ENCODE data around the gene MUC6.

MUC6 gene

DNA sequence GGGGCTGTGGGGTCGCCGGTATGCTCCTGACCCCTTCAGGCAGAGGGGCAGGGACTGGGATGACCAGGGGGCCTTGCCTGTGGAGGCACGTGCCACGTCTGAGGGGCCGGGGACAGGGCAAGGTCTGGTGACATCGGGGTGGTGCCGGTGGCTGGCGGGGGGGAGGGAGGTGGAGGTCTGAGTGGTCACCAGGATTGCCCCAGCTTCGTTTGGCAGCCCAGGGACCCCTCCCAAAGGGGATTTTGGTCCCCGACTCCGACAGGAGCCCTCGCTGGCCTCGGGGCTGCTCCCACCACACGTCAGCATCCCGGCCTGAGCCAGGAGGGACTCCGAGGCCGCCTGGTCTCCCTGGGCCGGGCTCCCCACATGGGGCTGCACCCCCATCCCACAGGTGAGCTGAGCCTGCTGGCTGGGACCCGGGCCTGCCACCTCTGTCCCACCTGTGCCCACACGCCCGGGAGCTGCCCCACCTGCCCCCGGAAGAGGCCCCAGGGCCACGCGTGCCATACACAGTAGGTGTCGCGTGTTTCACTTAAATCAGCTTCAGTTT lies 1.1 kb upstream of the MUC6 start:
- DNase-seq (ENCODE audit: low read depth): no peak

- DNase-seq (ENCODE audit: low read depth): no peak
These were observed 413 bp upstream of the MUC6 start for GRCh38 chr11:1036931-1037330.

DNA sequence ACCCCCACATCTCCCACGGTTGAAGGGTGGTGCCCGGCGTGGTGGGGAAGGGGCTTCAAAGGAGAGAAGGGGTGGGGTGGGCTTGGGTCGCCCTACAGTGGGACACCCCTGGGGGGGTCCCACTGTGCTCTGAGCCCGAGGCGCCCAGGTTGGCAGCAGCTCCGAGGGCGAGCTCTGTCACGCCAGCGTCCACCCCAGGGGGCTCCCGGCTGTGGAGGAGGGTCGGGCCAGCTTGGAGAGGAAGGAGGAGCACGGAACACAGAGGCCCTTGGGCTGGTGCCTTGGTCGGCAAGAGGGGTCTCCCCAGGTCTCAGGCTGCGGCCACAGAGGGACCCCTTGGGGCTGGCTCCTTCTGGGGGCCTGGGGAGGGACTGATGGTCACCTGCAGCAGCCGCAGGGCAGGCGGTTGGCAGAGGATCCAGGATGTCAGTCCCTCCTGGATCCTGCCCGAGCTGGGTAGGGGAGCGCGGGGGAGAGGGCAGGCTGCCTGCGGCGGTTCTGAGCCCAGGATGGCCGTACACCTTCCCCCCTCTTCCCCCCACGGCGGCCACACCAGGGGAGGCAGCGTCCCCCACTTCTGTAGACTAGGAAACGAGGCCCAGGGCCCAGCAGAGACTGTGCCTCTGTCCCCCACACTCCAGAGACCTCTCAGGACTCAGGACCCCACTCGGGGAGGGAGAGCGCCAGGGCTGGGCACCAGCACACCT lies 788 bp downstream of the MUC6 start:
- DNase-seq (ENCODE audit: low read depth): no peak

DNA sequence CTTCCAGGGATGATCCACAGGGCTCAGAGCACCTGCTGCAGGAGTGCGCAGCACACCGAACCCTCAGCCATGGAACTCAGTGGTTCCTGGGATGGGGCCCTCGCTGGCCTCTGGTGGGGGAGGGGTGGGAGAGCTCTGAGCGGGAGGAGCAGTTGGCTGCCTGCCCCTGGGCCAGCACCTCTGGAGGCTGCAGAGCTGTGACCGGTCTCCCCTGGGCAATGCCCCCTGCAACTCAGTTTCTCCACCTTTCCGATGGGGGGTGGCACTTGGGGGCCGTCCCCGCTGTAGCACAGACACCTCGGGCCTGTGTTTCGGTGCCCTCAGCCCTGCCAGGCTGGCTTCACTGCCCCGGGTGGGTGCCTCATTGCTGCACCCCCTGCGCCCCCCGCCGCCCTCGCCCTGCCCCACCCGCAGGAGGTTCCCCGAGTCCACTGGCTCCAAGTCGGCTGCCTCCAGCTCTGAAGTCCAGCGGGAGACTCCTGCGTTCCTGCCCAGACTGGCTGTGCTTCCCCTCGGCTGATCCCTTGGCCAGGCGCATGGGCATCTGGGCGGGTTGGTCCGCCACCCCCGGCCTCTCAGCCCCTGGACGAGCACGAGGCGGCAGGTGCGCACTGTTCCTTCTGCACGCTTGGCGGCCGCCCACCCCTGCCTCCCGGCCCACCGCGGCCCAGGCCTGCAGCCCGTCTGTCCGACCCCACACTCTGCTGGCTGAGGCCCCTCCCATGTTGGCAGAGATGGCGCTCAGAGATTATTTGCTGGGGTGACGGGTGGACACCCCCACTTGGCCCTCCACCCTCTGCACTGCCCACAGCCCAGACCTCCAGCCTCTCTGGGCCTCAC lies 1.8 kb downstream of the MUC6 start:
- no peak for DNase-seq (ENCODE audit: low read depth)

GRCh38 chr11:1034001-1034400 lies 2.5 kb downstream of the MUC6 start:
- no peak for DNase-seq (ENCODE audit: low read depth)

GRCh38 chr11:1033016-1033798 lies 3.3 kb downstream of the MUC6 start:
- no peak for DNase-seq (ENCODE audit: low read depth)

DNA sequence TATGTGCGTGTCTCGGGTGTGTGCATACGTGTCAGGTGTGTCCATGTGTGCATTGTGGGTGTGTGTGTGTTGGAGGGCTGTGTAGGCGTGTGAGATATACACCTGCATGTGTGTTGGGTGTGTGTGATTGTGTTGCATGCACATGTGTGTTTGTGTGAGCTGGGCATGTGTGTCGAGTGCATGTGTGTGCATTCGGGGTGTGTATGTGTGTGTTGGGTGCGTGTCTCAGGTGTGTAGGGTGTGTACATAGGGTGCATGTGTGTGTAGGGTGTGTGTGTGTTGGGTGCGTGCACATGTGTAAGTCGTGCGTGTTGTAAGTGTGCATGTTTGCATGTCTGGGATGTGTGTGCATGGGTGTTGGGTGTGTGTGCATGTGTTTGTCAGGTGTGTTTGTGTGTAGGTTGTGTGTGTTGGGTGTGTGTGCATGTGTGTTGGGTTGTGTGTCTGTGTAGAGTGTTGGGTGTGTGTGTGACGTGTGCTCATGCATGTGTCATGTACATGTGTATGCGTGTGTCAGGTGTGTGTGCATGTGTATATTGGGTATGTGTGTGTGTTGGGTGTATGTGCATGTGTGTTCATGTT lies 4.1 kb downstream of the MUC6 start:
- DNase-seq (ENCODE audit: low read depth): no peak

- no peak for DNase-seq (ENCODE audit: low read depth)
These were observed 5.2 kb downstream of the MUC6 start for GRCh38 chr11:1031121-1031899.

GRCh38 chr11:1030556-1030955 lies 6.0 kb downstream of the MUC6 start:
- no peak for DNase-seq (ENCODE audit: low read depth)

- no peak for DNase-seq (ENCODE audit: low read depth)
These were observed 6.4 kb downstream of the MUC6 start for GRCh38 chr11:1030086-1030485.

DNA sequence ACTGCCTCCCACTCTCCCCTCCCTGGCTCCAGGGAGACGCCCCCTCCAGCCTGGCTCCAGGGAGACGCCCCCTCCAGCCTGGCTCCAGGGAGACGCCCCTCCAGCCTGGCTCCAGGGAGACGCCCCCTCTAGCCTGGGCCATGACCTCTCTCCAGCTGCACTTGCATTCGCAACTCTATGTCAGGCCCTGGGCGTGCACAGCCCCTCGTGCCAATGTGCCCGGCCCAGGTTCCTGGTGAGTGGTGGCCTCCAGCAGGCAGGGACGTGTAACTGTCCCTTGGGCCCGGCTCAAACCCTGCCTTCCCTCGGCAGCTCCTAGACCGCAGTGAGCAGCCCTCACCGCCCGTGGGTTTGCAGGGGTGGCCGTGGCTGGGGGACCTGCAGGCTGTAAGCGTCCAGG lies 6.9 kb downstream of the MUC6 start:
- no peak for DNase-seq (ENCODE audit: low read depth)

DNA sequence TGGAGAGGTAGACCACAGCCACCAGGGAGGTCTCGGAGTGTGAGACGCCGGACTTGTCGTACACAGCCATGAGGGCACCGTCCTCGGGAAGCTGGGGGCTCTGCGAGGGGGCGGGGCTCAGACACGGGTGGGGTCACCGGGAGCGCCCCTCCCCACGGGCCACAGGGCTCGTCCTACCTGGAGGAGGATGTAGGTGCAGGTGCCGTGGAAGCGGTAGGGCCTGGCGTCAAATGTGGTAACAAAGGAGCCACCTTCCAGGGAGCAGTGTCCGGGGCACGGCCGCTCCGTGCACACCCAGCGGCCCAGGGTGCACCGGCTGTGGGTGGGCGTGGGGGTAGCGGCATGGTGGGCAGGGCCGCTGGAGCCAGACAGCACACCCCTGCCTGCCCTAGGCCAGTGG lies 7.5 kb downstream of the MUC6 start:
- no peak for DNase-seq (ENCODE audit: low read depth)

DNA sequence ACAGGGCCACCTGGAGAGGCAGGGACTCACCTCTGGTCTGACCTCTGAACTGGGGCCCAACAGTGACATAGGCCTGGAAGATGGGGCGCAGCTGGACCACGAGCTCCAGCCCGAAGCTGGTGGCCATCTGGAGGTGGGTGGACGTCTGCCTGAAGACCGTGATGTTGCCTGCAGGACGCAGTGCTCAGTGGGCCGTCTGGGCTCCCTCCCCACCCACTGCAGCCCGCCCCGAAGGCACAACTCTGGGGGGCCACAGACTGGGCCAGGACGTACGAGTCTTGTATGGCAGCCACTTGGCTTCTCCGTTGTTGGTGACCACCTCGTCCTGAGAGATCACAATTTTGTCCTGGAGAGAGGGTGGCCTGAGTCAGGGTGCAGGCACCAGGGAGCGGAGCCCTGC lies 7.9 kb downstream of the MUC6 start:
- DNase-seq (ENCODE audit: low read depth): no peak

DNA sequence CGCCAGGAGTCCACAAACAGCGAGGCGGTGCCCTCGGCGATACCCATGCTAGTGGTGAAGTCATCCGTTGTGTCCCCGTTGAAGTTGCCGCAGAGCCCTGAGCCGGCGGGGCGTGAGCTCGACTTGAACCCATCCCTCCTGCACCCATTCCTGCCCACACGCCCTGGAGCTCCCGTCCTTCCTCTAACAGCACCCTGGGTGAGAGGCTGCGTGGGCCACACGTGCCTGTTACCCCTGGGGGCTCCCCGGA lies 8.3 kb downstream of the MUC6 start:
- DNase-seq (ENCODE audit: low read depth): no peak

DNA sequence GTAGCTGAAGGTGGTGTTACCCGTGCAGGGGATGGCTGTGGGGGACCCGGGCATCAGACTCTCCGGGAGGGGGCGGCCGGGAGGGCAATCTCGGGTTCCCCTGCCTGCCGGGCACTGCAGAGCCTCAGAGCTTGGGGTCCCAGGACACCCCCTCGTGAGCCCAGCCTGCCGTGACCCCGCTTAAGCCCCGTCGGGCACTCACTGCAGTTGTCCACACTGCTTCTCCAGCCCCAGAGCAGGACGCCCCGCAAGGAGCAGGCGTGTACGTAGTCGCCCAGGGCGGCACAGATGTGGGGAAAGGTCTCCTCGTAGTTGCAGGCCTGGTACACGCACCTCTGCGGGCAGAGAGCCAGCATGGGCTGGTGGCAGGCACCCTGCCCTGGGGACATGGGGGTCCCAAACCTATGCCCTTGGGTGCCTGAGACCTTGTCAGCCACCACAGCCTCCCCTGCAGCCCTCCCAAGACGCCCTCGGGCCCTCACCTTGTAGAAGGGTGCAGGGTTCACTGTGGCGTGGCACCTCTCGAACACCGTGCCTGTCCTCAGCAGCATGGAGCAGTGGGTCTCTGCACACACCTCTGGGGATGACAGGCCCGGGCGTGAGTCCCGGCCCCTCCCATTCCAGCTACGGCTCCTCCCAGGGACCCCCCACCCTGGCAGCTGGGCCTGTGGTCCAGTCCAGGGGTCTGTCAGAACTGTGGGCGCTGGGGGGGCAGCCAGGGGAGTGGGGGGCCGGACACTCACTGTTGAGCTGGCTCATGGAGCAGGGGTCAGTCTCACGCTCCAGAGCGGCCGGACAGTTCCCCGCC lies 8.8 kb downstream of the MUC6 start:
- DNase-seq (ENCODE audit: low read depth): no peak

GRCh38 chr11:1026641-1027482 lies 9.7 kb downstream of the MUC6 start:
- no peak for DNase-seq (ENCODE audit: low read depth)

DNA sequence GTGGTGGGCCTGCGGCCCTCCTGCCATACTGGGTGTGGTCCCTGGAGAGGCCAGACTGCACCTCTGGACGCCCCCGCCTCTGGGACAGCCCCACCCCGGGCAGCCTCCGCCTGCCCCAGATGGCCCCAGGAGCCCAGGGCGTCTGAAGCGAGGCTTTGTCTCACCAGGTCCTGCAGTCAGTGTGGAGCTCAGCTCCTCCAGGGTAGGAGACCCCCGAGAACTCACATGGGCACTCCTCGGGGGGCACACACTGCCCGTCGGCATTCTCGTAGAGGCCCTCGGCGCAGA lies 10.4 kb downstream of the MUC6 start:
- no peak for DNase-seq (ENCODE audit: low read depth)

DNA sequence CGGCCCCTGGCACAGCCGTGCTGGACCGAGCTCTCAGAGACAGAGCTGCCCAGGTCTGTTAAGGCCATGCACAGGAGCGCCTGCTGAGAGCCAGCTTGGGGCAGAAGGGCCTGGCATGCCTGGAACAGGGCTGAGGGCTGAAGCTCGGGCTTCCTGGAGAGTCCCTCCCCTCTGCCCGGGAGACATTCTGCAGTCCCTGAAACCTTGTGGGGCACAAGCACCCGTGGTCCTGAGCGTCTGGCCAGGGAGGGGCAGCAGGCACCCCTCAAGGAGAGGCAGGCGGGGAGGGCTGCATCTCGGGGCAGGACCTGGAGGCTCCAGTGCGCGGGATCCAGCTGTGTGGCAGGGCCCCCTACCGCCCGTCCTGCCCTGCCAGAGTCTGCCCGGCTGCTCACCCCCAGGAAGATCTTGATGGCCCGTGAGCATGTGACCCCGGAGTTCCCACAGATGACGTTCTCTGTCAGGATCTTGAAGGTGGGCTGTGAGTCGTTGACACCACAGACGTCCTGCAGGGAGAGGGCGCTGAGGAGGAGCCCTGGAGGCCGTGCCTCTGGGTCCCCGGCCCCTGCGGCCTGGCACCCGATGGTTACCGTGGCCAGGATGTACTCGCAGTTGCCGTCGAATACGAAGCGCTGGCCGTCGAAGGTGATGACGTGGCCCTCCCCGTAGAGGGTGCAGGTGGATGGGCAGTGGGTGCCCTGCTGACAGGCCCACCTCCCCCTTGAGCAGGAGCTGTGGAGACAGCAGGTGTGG lies 10.9 kb downstream of the MUC6 start:
- DNase-seq (ENCODE audit: low read depth): no peak

All from amniotic epithelial cell (primary cell).